MM.1S (cell line): ENCODE data around the gene TMEM43.

Source experiments
- CTCF ChIP-seq: fragments of 300-600 bp; sonication (generic); IDR thresholded peaks from 2 replicates; pipeline ENCODE4 v1.5.1; 2016; ENCODE audit warnings: antibody characterized with exemption, low read length, mixed read lengths
- EZH2 ChIP-seq: fragments of 300-600 bp; sonication (generic); optimal IDR thresholded peaks from 2 replicates; pipeline ENCODE3; 2017; ENCODE audit warnings: low read depth, mild to moderate bottlenecking, antibody characterized with exemption, low read length, mixed read lengths

DNA sequence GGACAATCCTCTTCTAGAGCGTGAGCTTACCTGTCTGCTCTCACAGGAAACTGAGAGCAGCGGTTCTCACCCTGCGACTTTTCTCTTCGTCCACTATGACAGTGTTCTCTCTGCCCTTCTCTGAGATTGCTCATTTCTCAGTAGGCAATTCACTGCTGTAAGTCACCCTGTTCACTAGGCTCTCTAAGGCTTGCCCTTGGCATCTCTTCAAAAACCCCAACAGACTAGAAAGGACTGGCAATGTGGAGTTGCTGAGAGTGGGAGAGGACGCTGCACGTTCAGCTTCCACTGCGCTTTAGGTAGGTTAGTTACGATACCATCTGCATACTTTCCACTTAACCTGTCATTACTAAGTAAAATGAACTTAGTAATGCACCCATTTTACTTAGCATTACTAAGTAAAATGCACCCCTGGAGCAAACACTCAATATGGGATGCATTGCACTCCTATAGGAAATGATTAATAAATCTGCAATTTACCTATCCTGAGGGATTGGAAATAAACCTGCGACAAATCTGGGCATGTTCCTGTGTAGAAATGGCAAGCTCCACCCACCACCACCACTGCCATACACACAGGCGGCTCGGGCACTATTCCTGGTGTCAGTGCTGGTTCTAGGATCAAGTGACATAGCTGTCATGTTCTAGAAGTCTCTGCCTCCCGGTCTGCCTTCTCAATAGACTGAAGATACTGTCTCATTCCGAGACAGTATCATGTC is 32.1 kb downstream of the TMEM43 start:
- TF ChIP-seq CTCF (no peak), EZH2 (no peak)
